NCI-H2029 (cell line): Measurements from ENCODE around the gene TMEM26.
"Not testable (repeated sequence)": the region's sequence is repeated elsewhere in the genome, so short reads cannot be mapped to it uniquely, and the experiment has no call there.

Experiments used
- DNase-seq: peaks from one replicate; lab custom pipeline; 2025; lab: John Stamatoyannopoulos, UW

Gene TMEM26

DNA sequence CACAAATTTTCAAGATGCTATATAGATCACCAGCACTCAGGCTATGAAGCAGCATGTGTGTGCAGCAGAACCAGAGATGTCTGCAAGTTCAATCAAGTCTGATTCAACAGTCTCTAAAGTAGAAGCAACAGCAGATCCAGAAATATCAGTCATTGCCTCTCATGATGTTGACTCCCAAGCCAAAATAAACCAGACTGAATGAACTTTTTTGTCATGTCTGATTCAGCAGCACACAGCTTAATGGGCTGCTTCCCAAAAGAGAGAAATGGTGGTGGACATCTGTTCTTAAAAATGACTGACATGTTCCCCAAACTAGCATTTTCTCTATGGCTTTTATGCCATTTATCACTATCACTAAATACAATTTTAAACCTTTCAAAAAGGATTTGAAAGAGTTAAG, 53.8 kb downstream of the TMEM26 start:
- no peak for DNase-seq

- DNase-seq = no peak
Observed at GRCh38 chr10:61398366-61399129, 54.6 kb downstream of the TMEM26 start.

DNA sequence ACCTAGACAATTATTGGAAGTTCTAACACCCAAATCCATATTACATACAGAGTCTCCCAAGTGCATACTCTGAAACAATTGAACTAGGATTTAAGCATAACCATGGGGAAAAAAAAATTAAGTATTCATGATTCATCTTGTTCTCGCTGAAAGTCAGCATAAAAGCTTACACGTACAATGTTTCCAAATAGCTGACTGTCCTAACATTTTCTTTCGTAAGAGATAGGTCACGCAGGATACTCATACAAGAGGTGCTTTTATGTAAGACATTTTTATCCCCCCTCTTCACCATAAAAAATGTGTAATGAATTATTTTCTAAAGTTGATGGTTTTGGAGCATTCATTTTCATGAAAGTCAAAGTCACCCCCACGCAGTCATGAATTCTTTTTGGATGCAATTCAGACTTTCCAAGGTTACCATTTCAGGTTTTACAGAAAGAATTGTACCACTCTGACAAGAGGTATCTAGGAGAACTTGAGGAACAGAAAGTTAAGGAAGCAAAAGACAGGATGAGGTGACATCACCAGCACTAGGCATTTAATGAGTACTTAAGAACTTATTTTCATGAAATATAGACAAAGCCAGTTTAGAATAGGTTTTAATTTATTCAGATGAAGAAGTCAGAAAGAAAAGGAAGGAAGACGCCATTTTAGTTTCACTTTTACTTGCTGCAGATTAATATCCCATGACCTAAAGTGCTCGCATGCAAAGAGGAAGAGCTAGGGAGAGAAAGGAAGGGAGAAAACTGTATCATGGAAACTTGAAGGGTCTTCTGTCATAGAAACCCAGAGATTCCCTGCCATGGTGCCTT, 55.8 kb downstream of the TMEM26 start:
- DNase-seq = no peak

- DNase-seq = no peak
Observed at GRCh38 chr10:61391281-61391680, 61.9 kb downstream of the TMEM26 start.

GRCh38 chr10:61390851-61391250, 62.3 kb downstream of the TMEM26 start:
- no peak for DNase-seq

DNA sequence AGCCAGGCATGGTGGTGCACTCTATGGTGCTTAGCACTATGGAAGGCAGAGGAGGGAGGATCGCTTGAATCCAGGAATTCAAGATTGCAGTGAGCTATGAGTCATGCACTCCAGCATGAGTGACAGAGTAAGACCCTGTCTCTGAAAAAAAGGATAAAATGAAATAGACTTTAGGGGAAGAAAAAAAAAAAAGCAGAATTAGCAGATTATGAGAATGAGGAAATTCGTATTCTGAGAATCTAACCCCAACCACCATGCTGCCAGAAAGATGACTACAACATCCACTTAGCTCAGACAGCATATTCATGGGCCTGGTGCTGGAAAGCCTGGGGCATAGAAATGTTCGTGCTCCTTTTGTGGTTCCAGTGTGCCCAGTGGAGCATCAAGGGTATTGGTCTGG, 63.3 kb downstream of the TMEM26 start:
- DNase-seq = no peak

DNA sequence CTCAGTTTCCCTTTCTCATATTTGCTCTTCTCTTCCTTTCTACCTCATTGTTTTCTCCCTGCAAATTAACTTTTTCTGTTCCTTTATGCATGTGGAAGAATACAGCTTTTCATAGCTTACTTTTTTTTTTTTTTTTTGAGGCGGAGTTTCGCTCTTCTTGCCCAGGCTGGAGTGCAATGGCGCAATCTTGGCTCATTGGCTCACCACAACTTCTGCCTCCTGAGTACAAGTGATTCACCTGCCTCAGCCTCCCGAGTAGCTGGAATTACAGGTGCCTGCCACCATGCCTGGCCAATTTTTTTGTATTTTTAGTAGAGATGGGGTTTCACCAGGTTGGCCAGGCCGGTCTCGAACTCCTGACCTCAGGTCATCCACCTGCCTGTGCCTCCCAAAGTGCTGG, 64.2 kb downstream of the TMEM26 start:
- DNase-seq = not testable (repeated sequence)

- no peak for DNase-seq
Observed at GRCh38 chr10:61385231-61386001, 67.8 kb downstream of the TMEM26 start.

GRCh38 chr10:61381153-61381552, 72.0 kb downstream of the TMEM26 start:
- not testable (repeated sequence) for DNase-seq

DNA sequence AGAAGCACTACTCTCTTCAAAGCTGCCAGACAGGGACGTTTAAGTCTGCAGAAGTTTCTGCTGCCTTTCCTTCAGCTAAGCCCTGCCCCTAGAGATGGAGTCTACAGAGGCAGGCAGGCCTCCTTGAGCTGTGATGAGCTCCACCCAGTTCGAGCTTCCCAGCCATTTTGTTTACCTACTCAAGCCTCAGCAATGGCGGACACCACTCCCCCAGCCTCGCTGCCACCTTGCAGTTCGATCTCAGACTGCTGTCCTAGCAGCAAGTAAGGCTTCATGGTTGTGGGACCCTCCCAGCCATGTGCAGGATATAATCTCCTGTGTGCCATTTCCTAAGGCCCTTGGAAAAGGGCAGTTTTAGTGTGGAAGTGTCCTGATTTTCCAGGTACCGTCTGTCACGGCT, 74.3 kb downstream of the TMEM26 start:
- no peak for DNase-seq

GRCh38 chr10:61376908-61377368, 76.2 kb downstream of the TMEM26 start:
- DNase-seq = no peak

DNA sequence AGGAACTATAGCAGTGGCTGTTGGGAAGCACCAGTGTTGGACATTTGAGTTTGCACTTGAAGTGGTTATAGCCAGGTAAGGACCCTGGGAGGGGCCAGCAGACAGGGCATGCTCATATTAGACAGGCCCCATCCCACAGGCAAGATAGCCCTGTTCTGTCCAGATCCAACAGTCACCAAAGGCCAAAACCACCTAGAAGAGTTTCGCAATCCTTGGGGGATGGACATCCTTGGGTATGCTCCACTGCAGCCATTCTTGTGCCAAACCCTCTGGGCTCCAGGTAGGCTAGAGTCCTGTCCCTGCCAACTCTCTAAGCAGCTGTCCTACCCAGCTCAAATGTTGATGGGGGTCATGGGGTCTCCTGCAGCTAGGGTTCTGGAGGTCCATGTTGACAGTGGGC, 76.8 kb downstream of the TMEM26 start:
- no peak for DNase-seq

GRCh38 chr10:61366365-61366764, 86.8 kb downstream of the TMEM26 start:
- no peak for DNase-seq

DNA sequence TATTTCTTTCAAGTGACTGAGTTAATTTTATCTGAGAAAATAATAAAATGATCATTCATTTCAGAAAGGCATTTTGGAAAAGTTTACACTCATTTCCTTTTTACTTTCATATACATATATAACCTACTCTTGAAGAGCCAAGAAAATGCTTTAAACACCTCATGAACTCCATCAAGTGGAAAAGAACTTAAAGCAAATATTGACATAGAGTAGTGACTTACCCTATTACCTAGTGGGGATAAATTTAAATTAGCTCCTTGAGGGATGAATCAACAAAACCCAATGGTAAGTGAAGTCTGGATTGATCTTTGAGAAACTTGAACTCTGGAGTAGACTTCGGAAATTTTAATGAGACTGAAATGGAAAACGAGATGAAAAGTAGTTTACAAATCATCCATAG, 88.6 kb downstream of the TMEM26 start:
- DNase-seq = no peak

DNA sequence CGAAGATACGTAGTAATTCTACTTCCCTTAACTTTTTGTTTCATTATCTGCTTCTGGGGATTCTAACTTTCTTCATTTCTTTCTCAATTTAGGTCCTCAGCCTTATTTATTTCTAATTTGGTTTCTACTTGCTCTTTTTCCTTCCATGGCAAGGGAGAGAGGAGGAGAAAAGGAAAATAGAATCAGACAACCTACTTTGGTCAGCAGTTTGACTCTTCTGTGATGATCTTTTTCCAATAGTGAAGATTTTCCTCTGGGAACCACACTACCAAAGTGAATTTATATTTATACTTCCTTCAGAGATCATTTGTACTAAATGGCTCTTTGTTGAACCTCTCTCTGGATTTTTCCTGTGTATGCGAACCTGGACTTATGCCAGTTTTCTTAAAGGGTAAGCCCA, 90.2 kb downstream of the TMEM26 start:
- DNase-seq = no peak

DNA sequence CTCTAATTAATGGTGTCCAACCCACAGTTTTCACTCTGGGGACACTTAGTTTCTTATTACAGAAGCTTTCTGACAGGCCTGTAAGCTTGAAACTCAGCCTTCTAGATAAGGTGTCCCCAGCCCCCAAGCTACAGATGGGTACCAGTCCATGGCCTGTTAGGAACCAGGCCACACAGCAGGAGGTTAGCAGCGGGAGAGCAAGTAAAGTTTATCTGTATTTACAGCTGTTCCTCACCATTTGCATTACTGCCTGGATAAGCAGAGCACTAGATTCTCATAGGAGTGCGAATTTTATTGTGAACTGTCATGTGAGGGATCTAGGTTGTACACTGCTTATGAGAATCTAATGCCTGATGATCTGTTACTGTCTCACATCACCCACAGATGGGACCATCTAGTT, 93.7 kb downstream of the TMEM26 start:
- DNase-seq = no peak

DNA sequence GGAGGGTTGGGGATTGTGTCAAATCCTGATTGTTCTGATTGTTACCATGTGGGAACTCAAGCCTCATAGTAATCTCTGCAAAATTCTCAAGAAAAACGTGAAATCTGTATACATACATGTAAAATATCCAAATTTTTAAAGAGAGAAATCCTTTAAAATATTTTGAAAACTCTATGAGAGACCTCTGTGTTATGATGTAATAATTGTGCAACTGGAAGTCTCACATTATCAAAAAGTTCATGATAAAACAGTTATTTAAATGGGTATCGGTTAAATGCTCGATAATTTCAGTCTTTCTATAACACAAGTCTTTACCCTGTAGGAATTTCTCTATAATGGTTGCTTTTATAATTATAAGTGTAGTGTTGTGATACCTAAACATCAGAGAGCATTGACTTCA, 95.5 kb downstream of the TMEM26 start:
- DNase-seq = no peak
